Panc1 (cell line): ENCODE data around the gene UROS. TPM values are rescaled to one million over a fixed set of nuclear protein-coding genes. Genes with fewer than 3 reads are reported as not detected.

Experiments used
- ATAC-seq: fragments of 200-7000 bp; cut with Tn5 transposase; 2 replicates; pipeline ENCODE4 v1.9.1; 2020; ENCODE audit warnings: mild to moderate bottlenecking, moderate library complexity
- BruUV-seq: library from RNA; stranded (reverse); fragments of 400-500 nt; replicated peaks from 2 replicates; lab custom pipeline; 2021; lab: Mats Ljungman, UMichigan
- CTCF ChIA-PET: fragments of 300-600 bp; sonication (Branson Sonifier 250); formaldehyde crosslinking; loops from one replicate; lab custom pipeline; 2022; ENCODE audit warnings: antibody characterized with exemption; lab: Charles Lee
- POLR2A ChIA-PET: fragments of 300-600 bp; sonication (Branson Sonifier 250); formaldehyde crosslinking; loops from one replicate; lab custom pipeline; 2022; ENCODE audit warnings: antibody characterized with exemption; lab: Charles Lee
- DNase-seq: peaks from one replicate; pipeline ENCODE4 v3.0.0-alpha.2; 2010; ENCODE audit warnings: low read depth, low spot score
- H3K27ac ChIP-seq: 2 replicates; pipeline ENCODE4 v1.5.1; 2011; ENCODE audit warnings: mild to moderate bottlenecking, low read length, inconsistent platforms
- H3K27me3 ChIP-seq: fragments of 200-500 bp; sonication (Bioruptor generic); 2 replicates; pipeline ENCODE4 v1.6.0; 2014; ENCODE audit warnings: low read length, inconsistent platforms; ENCODE audit not compliant: control insufficient read depth, insufficient read depth
- H3K36me3 ChIP-seq: fragments of 200-500 bp; sonication (Bioruptor generic); 2 replicates; pipeline ENCODE4 v1.5.1; 2014; ENCODE audit warnings: inconsistent platforms, mild to moderate bottlenecking, low read length, moderate library complexity; ENCODE audit not compliant: control insufficient read depth, insufficient read depth
- H3K4me1 ChIP-seq: 2 replicates; pipeline ENCODE4 v1.5.1; 2011; ENCODE audit warnings: inconsistent platforms, mild to moderate bottlenecking, low read length, moderate library complexity; ENCODE audit not compliant: control insufficient read depth, insufficient read depth
- H3K4me3 ChIP-seq, 2 experiments: 2 replicates each; pipeline ENCODE4 v1.5.1; 2011 to 2012; ENCODE audit warnings: low read depth in 2 of 2, low read length in 2 of 2, mild to moderate bottlenecking in 2 of 2, inconsistent platforms in 1 of 2, moderate library complexity in 1 of 2
- H3K9me3 ChIP-seq: fragments of 200-500 bp; sonication (Bioruptor generic); 2 replicates; pipeline ENCODE4 v1.5.1; 2014; ENCODE audit warnings: low read depth, mild to moderate bottlenecking, inconsistent platforms, low read length, moderate library complexity; ENCODE audit not compliant: control insufficient read depth, insufficient read depth
- CTCF ChIP-seq: fragments of 450-650 bp; IDR thresholded peaks from 2 replicates; pipeline ENCODE4 v1.5.1; 2017; ENCODE audit warnings: mild to moderate bottlenecking
- POLR2AphosphoS5 ChIP-seq: IDR thresholded peaks from 2 replicates; pipeline ENCODE4 v1.6.1; 2012; ENCODE audit warnings: mild to moderate bottlenecking, low read depth, low read length, moderate library complexity
- REST ChIP-seq, 2 experiments: IDR thresholded peaks; 2 replicates each; pipeline ENCODE4 v1.6.1; 2011 to 2012; ENCODE audit warnings: low read depth in 2 of 2, control low read depth in 1 of 2, low read length in 1 of 2, mild to moderate bottlenecking in 1 of 2, moderate library complexity in 1 of 2; ENCODE audit not compliant: insufficient read depth in 1 of 2
- SIN3A ChIP-seq: IDR thresholded peaks from 2 replicates; pipeline ENCODE4 v1.6.1; 2012; ENCODE audit warnings: low read depth, mild to moderate bottlenecking, low read length, moderate library complexity, borderline replicate concordance; ENCODE audit not compliant: insufficient read depth
- TCF7L2 ChIP-seq: IDR thresholded peaks from 2 replicates; pipeline ENCODE4 v1.6.1; 2011; ENCODE audit warnings: mild to moderate bottlenecking, low read depth, low read length, inconsistent platforms
- in situ Hi-C: cut with HindIII; loops from 2 replicates; pipeline ENCODE4 v1.10.0; 2016; ENCODE audit warnings: low sequenced_read_pairs, low pct_unique_long_range_greater_than_20kb
- intact Hi-C: fragments of 100-400 bp; cut with micrococcal nuclease; formaldehyde crosslinking; loops from one replicate; pipeline ENCODE4 v1.10.0; 2022; ENCODE audit not compliant: unreplicated experiment
- total RNA-seq: library from RNA; stranded (reverse); gene quantifications from one replicate; pipeline ENCODE4 v1.2.1, GENCODE V29; 2021; ENCODE audit not compliant: unreplicated experiment

Gene UROS
- total RNA-seq, 1 experiment from 2014 or later = 103 TPM

GRCh38 chr10:125802739-125803138 is 20.3 kb downstream of the UROS start:
- H3K9me3 ChIP-seq = no peaks in the 10 kb centered on the region
- H3K4me1 ChIP-seq = no peaks in the 10 kb centered on the region
- ChIA-PET POLR2A (no interaction called here), CTCF (no interaction called here)
- intact Hi-C loops (no loop called here), in situ Hi-C loops (no loop called here)
- H3K4me3 ChIP-seq = no peak overlapping the region
- no TSS peak for BruUV-seq
- no peak for ATAC-seq
- peaks cover 2% of the 10 kb centered on the region for H3K36me3 ChIP-seq
- no peak for TF ChIP-seq SIN3A
- no peaks in the 10 kb centered on the region for H3K27me3 ChIP-seq
- H3K27ac ChIP-seq = no peak overlapping the region
- no peak for DNase-seq

- no peak overlapping the region for H3K27ac ChIP-seq
- intact Hi-C loops (no loop called here), in situ Hi-C loops (no loop called here)
- POLR2A ChIA-PET = no interaction called here
- H3K27me3 ChIP-seq = no peaks in the 10 kb centered on the region
- ATAC-seq (no peak), DNase-seq (no peak)
- TF ChIP-seq TCF7L2 (no peak), POLR2AphosphoS5 (no peak), SIN3A (no peak), REST (IDR thresholded peaks at IDR 0.05; ENCODE audit: insufficient read depth in 1 of 2, low read depth in 2 of 2, low read length in 1 of 2) (no peak)
- peaks cover 2% of the 10 kb centered on the region for H3K36me3 ChIP-seq
- H3K4me3 ChIP-seq = no peak overlapping the region
- no peaks in the 10 kb centered on the region for H3K9me3 ChIP-seq
- no TSS peak for BruUV-seq
- H3K4me1 ChIP-seq = no peaks in the 10 kb centered on the region
- CTCF ChIA-PET = no interaction called here
Measured at GRCh38 chr10:125802131-125802530, 20.9 kb downstream of the UROS start.

GRCh38 chr10:125801574-125801973 is 21.5 kb downstream of the UROS start:
- H3K27ac ChIP-seq = no peak overlapping the region
- ChIA-PET CTCF (no interaction called here), POLR2A (no interaction called here)
- DNase-seq = no peak
- TF ChIP-seq POLR2AphosphoS5 (no peak), CTCF (no peak), REST (IDR thresholded peaks at IDR 0.05; ENCODE audit: insufficient read depth in 1 of 2, low read depth in 2 of 2, low read length in 1 of 2) (no peak), SIN3A (no peak), TCF7L2 (no peak)
- H3K4me1 ChIP-seq = no peaks in the 10 kb centered on the region
- intact Hi-C loops (no loop called here), in situ Hi-C loops (no loop called here)
- no peak overlapping the region for H3K4me3 ChIP-seq
- H3K36me3 ChIP-seq = peaks cover 2% of the 10 kb centered on the region
- no peaks in the 10 kb centered on the region for H3K9me3 ChIP-seq
- no peaks in the 10 kb centered on the region for H3K27me3 ChIP-seq
- no peak for ATAC-seq
- no TSS peak for BruUV-seq
